H9 (cell line): ENCODE data around the gene ANKMY1. TPM values are rescaled to one million over a fixed set of nuclear protein-coding genes. Genes with fewer than 3 reads are reported as not detected.

ENCODE experiments used
- DNase-seq: peaks from one replicate; pipeline ENCODE4 v3.0.0-alpha.2; 2017
- H2AFZ ChIP-seq: one replicate; pipeline ENCODE4 v1.6.1; 2013; ENCODE audit warnings: mild to moderate bottlenecking, low read length, control low read depth, moderate library complexity
- H2AK5ac ChIP-seq: 2 replicates; pipeline ENCODE4 v1.6.1; 2013; ENCODE audit warnings: low read length, control low read depth, mixed read lengths; ENCODE audit not compliant: insufficient read length
- H2BK120ac ChIP-seq: one replicate; pipeline ENCODE4 v1.6.1; 2013; ENCODE audit warnings: low read depth, mild to moderate bottlenecking, low read length, control low read depth, inconsistent platforms; ENCODE audit not compliant: poor library complexity, severe bottlenecking
- H2BK12ac ChIP-seq: 2 replicates; pipeline ENCODE4 v1.6.1; 2013; ENCODE audit warnings: low read length, control low read depth, mixed read lengths, low read depth; ENCODE audit not compliant: insufficient read length
- H2BK15ac ChIP-seq: 2 replicates; pipeline ENCODE4 v1.6.1; 2013; ENCODE audit warnings: low read depth, low read length, control low read depth
- H2BK20ac ChIP-seq: one replicate; pipeline ENCODE4 v1.6.1; 2013; ENCODE audit warnings: low read depth, mild to moderate bottlenecking, low read length, control low read depth, inconsistent platforms; ENCODE audit not compliant: poor library complexity, severe bottlenecking
- H2BK5ac ChIP-seq: 2 replicates; pipeline ENCODE4 v1.6.1; 2013; ENCODE audit warnings: low read length, control low read depth, mixed read lengths; ENCODE audit not compliant: insufficient read length
- H3K14ac ChIP-seq: 2 replicates; pipeline ENCODE4 v1.6.1; 2013; ENCODE audit warnings: low read length, control low read depth; ENCODE audit not compliant: insufficient read depth
- H3K18ac ChIP-seq: 2 replicates; pipeline ENCODE4 v1.6.1; 2013; ENCODE audit warnings: low read depth, mild to moderate bottlenecking, mixed read lengths, low read length, control low read depth; ENCODE audit not compliant: insufficient read length
- H3K23ac ChIP-seq: 2 replicates; pipeline ENCODE4 v1.6.1; 2013; ENCODE audit warnings: low read length, control low read depth, mixed read lengths, low read depth; ENCODE audit not compliant: insufficient read length
- H3K23me2 ChIP-seq: 2 replicates; pipeline ENCODE4 v1.6.1; 2013; ENCODE audit warnings: low read depth, mild to moderate bottlenecking, mixed read lengths, low read length, control low read depth; ENCODE audit not compliant: insufficient read length, poor library complexity, severe bottlenecking
- H3K27ac ChIP-seq: 2 replicates; pipeline ENCODE4 v1.5.1; 2013; ENCODE audit warnings: low read length, control low read depth, mixed read lengths, low read depth; ENCODE audit not compliant: insufficient read length
- H3K27me3 ChIP-seq: 2 replicates; pipeline ENCODE4 v1.6.1; 2013; ENCODE audit warnings: low read length, control low read depth, inconsistent platforms; ENCODE audit not compliant: insufficient read depth
- H3K4ac ChIP-seq: 2 replicates; pipeline ENCODE4 v1.6.1; 2013; ENCODE audit warnings: low read depth, mild to moderate bottlenecking, control low read depth, inconsistent platforms, low read length, moderate library complexity
- H3K4me1 ChIP-seq: 2 replicates; pipeline ENCODE4 v1.6.1; 2013; ENCODE audit warnings: low read length, control low read depth, inconsistent platforms; ENCODE audit not compliant: insufficient read depth
- H3K4me2 ChIP-seq: 2 replicates; pipeline ENCODE4 v1.6.1; 2013; ENCODE audit warnings: low read length, control low read depth, mixed read lengths; ENCODE audit not compliant: insufficient read length, insufficient read depth
- H3K56ac ChIP-seq: 2 replicates; pipeline ENCODE4 v1.6.1; 2013; ENCODE audit warnings: low read depth, mild to moderate bottlenecking, mixed read lengths, low read length, control low read depth; ENCODE audit not compliant: insufficient read length
- H3K79me1 ChIP-seq: 2 replicates; pipeline ENCODE4 v1.6.1; 2013; ENCODE audit warnings: low read depth, mild to moderate bottlenecking, moderate library complexity, low read length, control low read depth, inconsistent platforms; ENCODE audit not compliant: insufficient read depth, poor library complexity, severe bottlenecking
- H3K79me2 ChIP-seq: 2 replicates; pipeline ENCODE4 v1.6.1; 2013; ENCODE audit warnings: low read length, control low read depth, inconsistent platforms; ENCODE audit not compliant: insufficient read depth
- H3K9ac ChIP-seq: 2 replicates; pipeline ENCODE4 v1.6.1; 2013; ENCODE audit warnings: low read length, control low read depth, mixed read lengths; ENCODE audit not compliant: insufficient read length; ENCODE audit errors: extremely low read depth
- H3K9me3 ChIP-seq: one replicate; pipeline ENCODE4 v1.6.1; 2013; ENCODE audit warnings: low read depth, low read length, inconsistent platforms; ENCODE audit not compliant: control insufficient read depth
- H3T11ph ChIP-seq: one replicate; pipeline ENCODE4 v1.6.1; 2013; ENCODE audit warnings: mild to moderate bottlenecking, low read length, control low read depth, inconsistent platforms
- H4K20me1 ChIP-seq: one replicate; pipeline ENCODE4 v1.6.1; 2013; ENCODE audit not compliant: control insufficient read depth, insufficient read length, insufficient read depth
- H4K5ac ChIP-seq: 2 replicates; pipeline ENCODE4 v1.6.1; 2013; ENCODE audit warnings: low read depth, mild to moderate bottlenecking, mixed read lengths, low read length, control low read depth; ENCODE audit not compliant: insufficient read length
- H4K8ac ChIP-seq: replicated peaks from 2 replicates; pipeline ENCODE4 v1.6.1; 2013; ENCODE audit warnings: low read length, control low read depth, mixed read lengths, low read depth; ENCODE audit not compliant: insufficient read length
- H4K91ac ChIP-seq: 2 replicates; pipeline ENCODE4 v1.6.1; 2013; ENCODE audit warnings: low read depth, mild to moderate bottlenecking, moderate library complexity, mixed read lengths, low read length, control low read depth; ENCODE audit not compliant: insufficient read length
- H3K27ac Mint-ChIP-seq, 3 experiments: 2 replicates in 2 of 3; 3 replicates in 1 of 3; pipeline ENCODE4 v1.8.0; 2020 to 2021; ENCODE audit warnings: mixed read lengths in 3 of 3, mild to moderate bottlenecking in 1 of 3, moderate library complexity in 1 of 3
- H3K27me3 Mint-ChIP-seq: 2 replicates; pipeline ENCODE4 v1.8.0; 2021; ENCODE audit warnings: low read depth, mild to moderate bottlenecking, moderate library complexity, mixed read lengths
- H3K36me3 Mint-ChIP-seq, 3 experiments: 2 replicates in 2 of 3; 3 replicates in 1 of 3; pipeline ENCODE4 v1.8.0; 2020 to 2021; ENCODE audit warnings: low read depth in 3 of 3, mixed read lengths in 3 of 3; ENCODE audit not compliant: insufficient read depth in 1 of 3
- H3K4me1 Mint-ChIP-seq, 2 experiments: 2 replicates each; pipeline ENCODE4 v1.8.0; 2020; ENCODE audit warnings: mixed read lengths in 2 of 2
- H3K4me3 Mint-ChIP-seq, 2 experiments: 2 replicates in 1 of 2; 3 replicates in 1 of 2; pipeline ENCODE4 v1.8.0; 2020 to 2021; ENCODE audit warnings: mild to moderate bottlenecking in 2 of 2, mixed read lengths in 2 of 2, moderate library complexity in 1 of 2
- H3K9me3 Mint-ChIP-seq, 2 experiments: 2 replicates in 1 of 2; 3 replicates in 1 of 2; pipeline ENCODE4 v1.8.0; 2020; ENCODE audit warnings: mild to moderate bottlenecking in 2 of 2, mixed read lengths in 2 of 2, moderate library complexity in 1 of 2
- CTCF ChIP-seq: fragments of 200-600 bp; sonication (generic); conservative IDR thresholded peaks from 3 replicates; pipeline ENCODE4 v1.8.0; 2021; ENCODE audit warnings: antibody characterized with exemption, mild to moderate bottlenecking
- WGBS: extraction: QIAGEN DNeasy Blood & Tissue Kit; methylation state at CpG from one replicate; pipeline ENCODE4 v1.1.7; 2013; ENCODE audit warnings: missing lambda C conversion rate, low lambda C conversion rate, mixed read lengths; ENCODE audit not compliant: insufficient read length; ENCODE audit errors: extremely low coverage; 5-methylcytosine and 5-hydroxymethylcytosine counted together
- total RNA-seq: library from RNA; stranded (reverse); gene quantifications from 2 replicates; pipeline ENCODE4 v1.2.1, GENCODE V29; 2021

Gene ANKMY1
- total RNA-seq, 1 experiment from 2014 or later: 13.7 TPM

DNA sequence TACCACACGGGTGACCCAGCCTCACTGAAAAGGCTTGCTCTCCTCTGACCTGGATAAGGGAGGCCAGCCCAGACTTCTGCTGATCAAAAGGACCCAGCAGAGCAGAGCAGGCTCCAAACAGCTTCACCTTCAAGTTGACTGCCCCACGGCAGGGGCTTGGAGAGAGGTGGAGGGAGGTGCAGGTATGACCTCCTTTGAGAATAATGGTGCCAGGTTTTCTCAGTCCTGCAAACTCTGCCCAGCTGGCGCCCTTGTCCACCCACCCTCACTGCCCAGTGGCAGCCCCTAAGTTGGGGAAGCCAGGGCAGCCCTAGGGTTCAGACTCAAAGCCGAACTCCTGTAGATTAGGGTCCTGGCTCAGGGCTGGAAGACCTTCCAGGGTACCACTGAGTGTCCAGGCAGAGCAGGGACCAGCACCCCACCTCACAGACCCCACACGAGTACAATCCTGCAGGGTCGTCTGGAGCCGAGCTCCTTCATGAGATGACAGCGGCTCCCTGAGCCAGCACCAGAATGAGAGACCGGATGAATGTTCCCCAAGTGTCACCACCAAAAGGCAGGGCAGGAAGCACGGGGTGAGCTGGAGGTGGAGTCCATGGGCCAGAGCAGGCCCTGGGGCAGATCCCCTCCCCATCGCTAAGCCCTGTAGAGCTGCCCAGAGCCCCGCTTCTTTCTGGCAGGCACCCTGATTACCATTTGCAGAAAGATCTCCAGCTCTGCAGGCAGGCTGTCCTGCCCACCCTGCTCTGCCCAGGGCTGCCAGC, 125.9 kb downstream of the ANKMY1 start:
- Histone ChIP-seq H3K4me1 (no peaks in the 10 kb centered on the region; the same call in 1 of the 2 replicates), H3K14ac (no peak overlapping the region), H3K23ac (no peak overlapping the region), H4K5ac (no peak overlapping the region), H3K27ac (no peak overlapping the region), H2AK5ac (no peak overlapping the region), H2BK20ac (no peak overlapping the region), H2BK5ac (no peak overlapping the region), H2BK15ac (no peak overlapping the region), H3K18ac (no peak overlapping the region), H4K8ac (no peak overlapping the region), H4K20me1 (no peaks in the 10 kb centered on the region), H3K56ac (no peak overlapping the region), H3K79me2 (no peaks in the 10 kb centered on the region), H3K79me1 (no peaks in the 10 kb centered on the region), H3T11ph (no peak overlapping the region), H4K91ac (no peak overlapping the region), H2AFZ (no peak overlapping the region), H2BK120ac (no peak overlapping the region), H3K9ac (no peak overlapping the region), H2BK12ac (no peak overlapping the region), H3K4ac (no peak overlapping the region), H3K9me3 (no peaks in the 10 kb centered on the region), H3K4me2 (no peak overlapping the region), H3K27me3 (peaks cover 2% of the 10 kb centered on the region; the same call in 1 of the 2 replicates), H3K23me2 (peaks cover 6% of the 10 kb centered on the region)
- peaks cover 44% of the 10 kb centered on the region for H3K27me3 Mint-ChIP-seq
- WGBS: no CpG with 5 or more reads among the region's 12 CpGs
- no peak for DNase-seq
- no peaks in the 10 kb centered on the region; a peak in 2 of 7 replicates for H3K36me3 Mint-ChIP-seq
- no peak for TF ChIP-seq CTCF
- peaks cover 10 to 11% of the 10 kb centered on the region in 2 experiments for H3K4me1 Mint-ChIP-seq
- H3K4me3 Mint-ChIP-seq: no peak overlapping the region
- H3K27ac Mint-ChIP-seq: no peak overlapping the region
- peaks cover 0 to 4% of the 10 kb centered on the region in 2 experiments; a peak in 1 of 5 replicates for H3K9me3 Mint-ChIP-seq
